NT2/D1 (cell line): ENCODE measurements around the gene TCL1A.
"Not testable (repeated sequence)": the region's sequence is repeated elsewhere in the genome, so short reads cannot be mapped to it uniquely, and the experiment has no call there.

ENCODE experiments used
- DNase-seq: peaks from one replicate; pipeline ENCODE4 v3.0.0-alpha.2; 2011; ENCODE audit warnings: low read depth, low spot score
- H3K27me3 ChIP-seq: 2 replicates; pipeline ENCODE4 v1.6.0; 2011; ENCODE audit warnings: mild to moderate bottlenecking; ENCODE audit not compliant: insufficient read length, insufficient read depth
- H3K36me3 ChIP-seq: 2 replicates; pipeline ENCODE4 v1.6.1; 2011; ENCODE audit warnings: mild to moderate bottlenecking, low read length, mixed read lengths; ENCODE audit not compliant: insufficient read depth, insufficient read length
- H3K4me1 ChIP-seq: 2 replicates; pipeline ENCODE4 v1.5.1; 2011; ENCODE audit not compliant: insufficient read depth, insufficient read length
- H3K4me3 ChIP-seq: 2 replicates; pipeline ENCODE4 v1.5.1; 2011; ENCODE audit warnings: low read depth; ENCODE audit not compliant: insufficient read length
- H3K9ac ChIP-seq: 2 replicates; pipeline ENCODE4 v1.6.0; 2011; ENCODE audit warnings: low read depth; ENCODE audit not compliant: insufficient read length
- H3K9me3 ChIP-seq: 2 replicates; pipeline ENCODE4 v1.5.1; 2011; ENCODE audit warnings: mild to moderate bottlenecking, low read length; ENCODE audit not compliant: insufficient read depth
- SUZ12 ChIP-seq: IDR thresholded peaks from 2 replicates; pipeline ENCODE4 v1.6.1; 2011; ENCODE audit not compliant: insufficient read length, insufficient read depth; ENCODE audit errors: extremely low read depth
- YY1 ChIP-seq: IDR thresholded peaks from 2 replicates; pipeline ENCODE4 v1.6.1; 2011; ENCODE audit not compliant: insufficient read length, insufficient read depth
- ZNF274 ChIP-seq: IDR thresholded peaks from 2 replicates; pipeline ENCODE4 v1.6.1; 2011; ENCODE audit warnings: mild to moderate bottlenecking, low read depth, low read length

TCL1A gene

GRCh38 chr14:95674613-95675012 lies 39.3 kb downstream of the TCL1A start:
- Histone ChIP-seq H3K4me1 (peaks cover 2% of the 10 kb centered on the region), H3K36me3 (no peaks in the 10 kb centered on the region)
- DNase-seq: no peak

GRCh38 chr14:95668235-95668772 lies 45.6 kb downstream of the TCL1A start:
- H3K9me3 ChIP-seq: no peaks in the 10 kb centered on the region
- H3K4me1 ChIP-seq: peaks cover 12% of the 10 kb centered on the region
- H3K36me3 ChIP-seq: no peaks in the 10 kb centered on the region
- no peak for DNase-seq
- H3K4me3 ChIP-seq: no peak overlapping the region
- no peak overlapping the region for H3K9ac ChIP-seq
- peaks cover 21% of the 10 kb centered on the region for H3K27me3 ChIP-seq
- TF ChIP-seq ZNF274 (no peak), YY1 (no peak), SUZ12 (no peak)

More at GRCh38 chr14:95674613-95675012, 39.3 kb downstream of the TCL1A start:
- no peak overlapping the region for H3K4me3 ChIP-seq
- peaks cover 10% of the 10 kb centered on the region for H3K27me3 ChIP-seq
- TF ChIP-seq ZNF274 (no peak), YY1 (no peak), SUZ12 (no peak)
- H3K9me3 ChIP-seq: peaks cover 8% of the 10 kb centered on the region; the same call in 1 of the 2 replicates
- no peak overlapping the region for H3K9ac ChIP-seq

GRCh38 chr14:95667249-95667693 lies 46.7 kb downstream of the TCL1A start:
- peaks cover 15% of the 10 kb centered on the region for H3K4me1 ChIP-seq
- peaks cover 21% of the 10 kb centered on the region for H3K27me3 ChIP-seq
- no peak overlapping the region for H3K9ac ChIP-seq
- no peak for DNase-seq
- no peak overlapping the region for H3K4me3 ChIP-seq
- no peaks in the 10 kb centered on the region for H3K36me3 ChIP-seq
- no peak for TF ChIP-seq SUZ12
- no peak for TF ChIP-seq ZNF274
- no peak for TF ChIP-seq YY1
- H3K9me3 ChIP-seq: no peaks in the 10 kb centered on the region

GRCh38 chr14:95666450-95666849 lies 47.5 kb downstream of the TCL1A start:
- DNase-seq: no peak
- H3K36me3 ChIP-seq: no peaks in the 10 kb centered on the region
- TF ChIP-seq YY1 (no peak), ZNF274 (no peak), SUZ12 (no peak)
- no peak overlapping the region for H3K9ac ChIP-seq
- no peak overlapping the region for H3K4me3 ChIP-seq
- peaks cover 21% of the 10 kb centered on the region for H3K27me3 ChIP-seq
- H3K9me3 ChIP-seq: no peaks in the 10 kb centered on the region
- peaks cover 15% of the 10 kb centered on the region for H3K4me1 ChIP-seq

DNA sequence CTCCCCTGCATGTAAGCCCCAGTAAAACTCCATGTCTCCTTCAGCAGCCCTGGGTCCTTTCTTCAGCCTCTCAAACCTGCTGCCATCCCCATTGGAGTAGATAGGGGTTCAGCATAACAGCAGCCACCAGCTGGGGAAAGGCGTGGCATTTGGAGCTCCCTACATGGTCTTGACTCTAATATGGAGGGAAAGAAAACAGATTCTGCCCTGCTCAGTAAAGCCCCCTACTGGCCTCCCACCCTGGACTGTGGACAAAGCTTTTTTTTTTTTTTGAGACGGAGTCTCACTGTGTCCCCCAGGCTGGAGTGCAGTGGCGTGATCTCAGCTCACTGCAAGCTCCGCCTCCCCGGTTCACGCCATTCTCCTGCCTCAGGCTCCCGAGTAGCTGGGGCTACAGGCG lies 48.4 kb downstream of the TCL1A start:
- H3K9ac ChIP-seq, H3K36me3 ChIP-seq, DNase-seq, H3K9me3 ChIP-seq, H3K4me3 ChIP-seq: not testable (repeated sequence)
- Histone ChIP-seq H3K27me3 (peaks cover 19% of the 10 kb centered on the region), H3K4me1 (peaks cover 14% of the 10 kb centered on the region)

- no peak overlapping the region for H3K9ac ChIP-seq
- H3K27me3 ChIP-seq: peaks cover 11% of the 10 kb centered on the region
- TF ChIP-seq SUZ12 (no peak), YY1 (no peak), ZNF274 (no peak)
- H3K4me3 ChIP-seq: no peak overlapping the region
- peaks cover 18% of the 10 kb centered on the region for H3K4me1 ChIP-seq
- DNase-seq: no peak
- H3K36me3 ChIP-seq: no peaks in the 10 kb centered on the region
- H3K9me3 ChIP-seq: no peaks in the 10 kb centered on the region
These were observed 49.4 kb downstream of the TCL1A start for GRCh38 chr14:95664546-95664945.

GRCh38 chr14:95664066-95664465 lies 49.9 kb downstream of the TCL1A start:
- Histone ChIP-seq H3K36me3 (no peaks in the 10 kb centered on the region), H3K4me3 (no peak overlapping the region), H3K9ac (no peak overlapping the region), H3K9me3 (no peaks in the 10 kb centered on the region), H3K27me3 (peaks cover 8% of the 10 kb centered on the region), H3K4me1 (peaks cover 18% of the 10 kb centered on the region)
- DNase-seq: no peak
- no peak for TF ChIP-seq SUZ12
- TF ChIP-seq YY1: no peak
